ENCODE data around the gene LY6G6D.
"Not testable (repeated sequence)": the region's sequence is repeated elsewhere in the genome, so short reads cannot be mapped to it uniquely, and the experiment has no call there.

LY6G6D gene

GRCh38 chr6:31706599-31706998, 8.5 kb upstream of the LY6G6D start, which contains the start of gene LY6G6F:
TSS of gene LY6G6F (plus strand) at chr6:31706866. CDS start at chr6:31706907, 41 bp downstream.
- TF ChIP-seq, protein P1, sequence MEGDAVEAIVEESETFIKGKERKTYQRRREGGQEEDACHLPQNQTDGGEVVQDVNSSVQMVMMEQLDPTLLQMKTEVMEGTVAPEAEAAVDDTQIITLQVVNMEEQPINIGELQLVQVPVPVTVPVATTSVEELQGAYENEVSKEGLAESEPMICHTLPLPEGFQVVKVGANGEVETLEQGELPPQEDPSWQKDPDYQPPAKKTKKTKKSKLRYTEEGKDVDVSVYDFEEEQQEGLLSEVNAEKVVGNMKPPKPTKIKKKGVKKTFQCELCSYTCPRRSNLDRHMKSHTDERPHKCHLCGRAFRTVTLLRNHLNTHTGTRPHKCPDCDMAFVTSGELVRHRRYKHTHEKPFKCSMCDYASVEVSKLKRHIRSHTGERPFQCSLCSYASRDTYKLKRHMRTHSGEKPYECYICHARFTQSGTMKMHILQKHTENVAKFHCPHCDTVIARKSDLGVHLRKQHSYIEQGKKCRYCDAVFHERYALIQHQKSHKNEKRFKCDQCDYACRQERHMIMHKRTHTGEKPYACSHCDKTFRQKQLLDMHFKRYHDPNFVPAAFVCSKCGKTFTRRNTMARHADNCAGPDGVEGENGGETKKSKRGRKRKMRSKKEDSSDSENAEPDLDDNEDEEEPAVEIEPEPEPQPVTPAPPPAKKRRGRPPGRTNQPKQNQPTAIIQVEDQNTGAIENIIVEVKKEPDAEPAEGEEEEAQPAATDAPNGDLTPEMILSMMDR (IDR thresholded peaks at IDR 0.05; ENCODE audit: low read depth, low read length, missing control alignments) = no peak
- no peaks in the 10 kb centered on the region for H3K27me3 ChIP-seq (replicated peaks)
- no peaks in the 10 kb centered on the region for H3K36me3 ChIP-seq (replicated peaks)
- no peak within 1 kb of the TSS for H3K27ac ChIP-seq
- in situ Hi-C loops (cut with HindIII; ENCODE audit: low pct_ligation_motif_present, low sequenced_read_pairs) = no loop called here
- H3K4me3 ChIP-seq (ENCODE audit: low read depth, low read length) = no peak within 1 kb of the TSS
- DNase-seq = no peak

- H3K27me3 ChIP-seq (replicated peaks) = no peaks in the 10 kb centered on the region
- in situ Hi-C loops (cut with HindIII; ENCODE audit: low pct_ligation_motif_present, low sequenced_read_pairs) = no loop called here
- H3K27ac ChIP-seq = no peak overlapping the region
- TF ChIP-seq, protein P1 (IDR thresholded peaks at IDR 0.05; ENCODE audit: low read depth, low read length, missing control alignments) = no peak
- no peak for DNase-seq
- no peaks in the 10 kb centered on the region for H3K36me3 ChIP-seq (replicated peaks)
- H3K4me3 ChIP-seq (ENCODE audit: low read depth, low read length) = no peak overlapping the region
These were observed 7.4 kb upstream of the LY6G6D start for GRCh38 chr6:31707701-31708100.

- TF ChIP-seq, protein P1 (IDR thresholded peaks at IDR 0.05; ENCODE audit: low read depth, low read length, missing control alignments) = no peak
- no peak for DNase-seq
- Histone ChIP-seq H3K27me3 (replicated peaks) (no peaks in the 10 kb centered on the region), H3K4me3 (ENCODE audit: low read depth, low read length) (no peak overlapping the region), H3K27ac (no peak overlapping the region), H3K36me3 (replicated peaks) (no peaks in the 10 kb centered on the region)
- in situ Hi-C loops (cut with HindIII; ENCODE audit: low pct_ligation_motif_present, low sequenced_read_pairs) = no loop called here
These were observed 6.9 kb upstream of the LY6G6D start for GRCh38 chr6:31708224-31708623.

DNA sequence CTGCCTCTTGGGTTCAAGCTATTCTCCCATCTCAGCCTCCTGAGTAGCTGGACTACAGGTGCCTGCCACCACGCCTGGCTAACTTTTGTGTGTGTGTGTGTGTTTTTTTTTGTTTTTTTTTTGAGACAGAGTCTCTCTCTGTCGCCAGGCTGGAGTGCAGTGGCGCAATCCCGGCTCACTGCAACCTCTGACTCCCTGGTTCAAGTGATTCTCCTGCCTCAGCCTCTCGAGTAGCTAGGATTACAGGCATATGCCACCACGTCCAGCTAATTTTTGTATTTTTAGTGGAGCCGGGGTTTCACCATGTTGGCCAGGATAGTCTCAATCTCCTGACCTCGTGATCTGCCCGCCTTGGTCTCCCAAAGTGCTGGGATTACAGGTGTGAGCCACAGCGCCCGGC, 6.0 kb upstream of the LY6G6D start:
- H3K27me3 ChIP-seq (replicated peaks); H3K27ac ChIP-seq; in situ Hi-C loops (cut with HindIII; ENCODE audit: low pct_ligation_motif_present, low sequenced_read_pairs); DNase-seq; H3K36me3 ChIP-seq (replicated peaks); H3K4me3 ChIP-seq (ENCODE audit: low read depth, low read length): not testable (repeated sequence)

GRCh38 chr6:31710523-31711219, 4.5 kb upstream of the LY6G6D start:
- no peak for DNase-seq
- no peaks in the 10 kb centered on the region for H3K27me3 ChIP-seq (replicated peaks)
- TF ChIP-seq, protein P1 (IDR thresholded peaks at IDR 0.05; ENCODE audit: low read depth, low read length, missing control alignments) = no peak
- in situ Hi-C loops (cut with HindIII; ENCODE audit: low pct_ligation_motif_present, low sequenced_read_pairs) = no loop called here
- H3K36me3 ChIP-seq (replicated peaks) = no peaks in the 10 kb centered on the region
- H3K4me3 ChIP-seq (ENCODE audit: low read depth, low read length) = no peak overlapping the region
- H3K27ac ChIP-seq = no peak overlapping the region

- in situ Hi-C loops (cut with HindIII; ENCODE audit: low pct_ligation_motif_present, low sequenced_read_pairs) = no loop called here
- DNase-seq = no peak
- Histone ChIP-seq H3K27me3 (replicated peaks) (no peaks in the 10 kb centered on the region), H3K36me3 (replicated peaks) (no peaks in the 10 kb centered on the region), H3K4me3 (ENCODE audit: low read depth, low read length) (no peak overlapping the region), H3K27ac (no peak overlapping the region)
- TF ChIP-seq, protein P1 (IDR thresholded peaks at IDR 0.05; ENCODE audit: low read depth, low read length, missing control alignments) = no peak
These were observed 3.9 kb upstream of the LY6G6D start for GRCh38 chr6:31711233-31711632.

All from brain microvascular endothelial cell (primary cell).